Epithelial cell of umbilical artery (primary cell): ENCODE measurements around the gene LGSN. TPM values are rescaled to one million over a fixed set of nuclear protein-coding genes. Genes with fewer than 3 reads are reported as not detected.

Experiments used
- total RNA-seq: library from RNA; depleted of rRNA; stranded (reverse); fragments of >200 nt; gene quantifications from 2 replicates; pipeline ENCODE4 v1.2.3, GENCODE V29; 2014

LGSN gene
- total RNA-seq: not detected in 2 replicates

GRCh38 chr6:63319939-63320338, at the start of gene LGSN:
Gene LGSN (minus strand): TSS chr6:63319983. CDS start chr6:63319943, 40 bp downstream.

Other genes starting within 250 kb of the LGSN start
- 0.97 TPM in 1 of 2 replicates, not detected in the other for gene FKBP1C, start 108.5 kb downstream of the LGSN start, total RNA-seq